ENCODE results near the gene HRNR. TPM values are rescaled to one million over a fixed set of nuclear protein-coding genes. Genes with fewer than 3 reads are reported as not detected.

HRNR gene
- not detected in 2 replicates for total RNA-seq

DNA sequence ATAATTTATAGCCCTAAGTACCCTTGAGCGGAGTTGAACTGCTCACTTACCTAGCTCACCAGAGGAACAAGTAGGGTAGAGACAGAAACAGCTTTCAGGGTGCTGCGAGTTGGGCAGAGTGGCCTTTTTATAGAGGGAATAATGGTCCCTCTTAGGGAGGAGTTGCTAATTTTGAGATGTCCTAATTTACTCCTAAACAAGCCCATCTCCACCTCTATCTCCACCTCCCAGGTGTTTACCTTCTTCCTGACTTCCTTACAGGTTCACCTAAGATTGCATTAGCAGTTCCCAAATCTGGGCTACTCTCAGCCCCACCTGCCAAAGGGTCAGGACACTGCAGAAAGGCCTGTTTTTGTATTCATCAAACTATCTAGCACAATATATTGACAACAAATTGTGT is at the start of gene HRNR:
HRNR (minus strand) TSS at position 101 of the 400 bp plus-strand sequence. CDS start 940 bp downstream, outside the sequence.

Other genes starting within 250 kb of the HRNR start
- gene S100A10, start 230.3 kb downstream of the HRNR start, total RNA-seq = 286 and 303 TPM in 2 replicates
- 597 and 618 TPM in 2 replicates for gene S100A11, start 187.2 kb downstream of the HRNR start, total RNA-seq
- not detected in 2 replicates for gene TCHHL1, start 135.1 kb downstream of the HRNR start, total RNA-seq
- gene TCHH, start 108.7 kb downstream of the HRNR start, total RNA-seq = not detected in 2 replicates
- gene RPTN, start 65.0 kb downstream of the HRNR start, total RNA-seq = not detected in 2 replicates
- gene FLG, start 101.0 kb upstream of the HRNR start, total RNA-seq = 0.51 TPM in 1 of 2 replicates, not detected in the other
- gene FLG2, start 135.8 kb upstream of the HRNR start, total RNA-seq = not detected in 2 replicates
- gene CRNN, start 190.1 kb upstream of the HRNR start, total RNA-seq = not detected in 2 replicates

Measured in mesangial cell (primary cell).